Endodermal cell (in vitro differentiated cells): ENCODE data around the gene TLL1. TPM values are rescaled to one million over a fixed set of nuclear protein-coding genes. Genes with fewer than 3 reads are reported as not detected.

Experiments used
- DNase-seq: peaks from one replicate; pipeline ENCODE4 v3.0.0-alpha.2; 2017
- H3K27ac ChIP-seq: 2 replicates; pipeline ENCODE4 v1.5.1; 2013; ENCODE audit warnings: mild to moderate bottlenecking, low read depth, low read length, moderate library complexity
- H3K27me3 ChIP-seq: 2 replicates; pipeline ENCODE4 v1.6.1; 2013; ENCODE audit warnings: mild to moderate bottlenecking, low read length, moderate library complexity; ENCODE audit not compliant: insufficient read depth, control insufficient read depth, poor library complexity, severe bottlenecking
- H3K36me3 ChIP-seq: 2 replicates; pipeline ENCODE4 v1.7.0; 2013; ENCODE audit warnings: mild to moderate bottlenecking, low read length, moderate library complexity; ENCODE audit not compliant: control insufficient read depth, insufficient read depth
- H3K4me1 ChIP-seq: one replicate; pipeline ENCODE4 v1.7.0; 2013; ENCODE audit warnings: low read length; ENCODE audit not compliant: control insufficient read depth, insufficient read depth
- H3K4me3 ChIP-seq: 2 replicates; pipeline ENCODE4 v1.5.1; 2013; ENCODE audit warnings: mild to moderate bottlenecking, low read length, moderate library complexity
- H3K9ac ChIP-seq: 2 replicates; pipeline ENCODE4 v1.6.1; 2013; ENCODE audit warnings: mild to moderate bottlenecking, low read length, moderate library complexity; ENCODE audit not compliant: poor library complexity, severe bottlenecking; ENCODE audit errors: extremely low read depth
- H3K9me3 ChIP-seq: 2 replicates; pipeline ENCODE4 v1.6.1; 2013; ENCODE audit warnings: mild to moderate bottlenecking, low read length, moderate library complexity; ENCODE audit not compliant: control insufficient read depth
- H3K27ac Mint-ChIP-seq: 2 replicates; pipeline ENCODE4 v1.8.0; 2020; ENCODE audit warnings: mixed read lengths
- H3K27me3 Mint-ChIP-seq: 2 replicates; pipeline ENCODE4 v1.8.0; 2021; ENCODE audit warnings: mild to moderate bottlenecking, mixed read lengths; ENCODE audit not compliant: insufficient read depth
- H3K36me3 Mint-ChIP-seq: 2 replicates; pipeline ENCODE4 v1.8.0; 2020; ENCODE audit warnings: low read depth, mixed read lengths
- H3K4me1 Mint-ChIP-seq: 2 replicates; pipeline ENCODE4 v1.8.0; 2020; ENCODE audit warnings: mixed read lengths
- H3K4me3 Mint-ChIP-seq: 2 replicates; pipeline ENCODE4 v1.8.0; 2020; ENCODE audit warnings: mild to moderate bottlenecking, moderate library complexity, mixed read lengths
- H3K9me3 Mint-ChIP-seq: 2 replicates; pipeline ENCODE4 v1.8.0; 2020; ENCODE audit warnings: mild to moderate bottlenecking, mixed read lengths
- CTCF ChIP-seq: fragments of 200-600 bp; sonication (generic); conservative IDR thresholded peaks from 2 replicates; pipeline ENCODE4 v1.5.0; 2021; ENCODE audit warnings: antibody characterized with exemption, mild to moderate bottlenecking
- WGBS, 2 experiments: methylation state at CpG; one replicate each; pipeline versions ENCODE4 v1.1.5 to v1.1.7; 2013; ENCODE audit warnings: missing lambda C conversion rate in 2 of 2, mixed read lengths in 1 of 2; ENCODE audit not compliant: insufficient coverage in 1 of 2, insufficient read length in 1 of 2; 5-methylcytosine and 5-hydroxymethylcytosine counted together
- total RNA-seq, 2 donors: library from RNA; stranded (reverse); fragmentation: NEBNext Ultra II Directional in 1 of 2; extraction: Animal tissue kit (Norgen Biotek cat#: 25700) in 1 of 2; gene quantifications; 2 replicates in 1 of 2; 3 replicates in 1 of 2; pipeline ENCODE4 v1.2.1, GENCODE V29; 2021

Gene TLL1
- total RNA-seq, 2 donors from 2014 or later: 0.18 to 3.8 TPM

- 82 to 84% methylated on average over 3 of the region's 3 CpGs for WGBS, 2 experiments
Measured at GRCh38 chr4:166091146-166091545, 218.1 kb downstream of the TLL1 start.

GRCh38 chr4:166091912-166092510 lies 219.0 kb downstream of the TLL1 start:
- Mint-ChIP-seq H3K4me1 (no peaks in the 10 kb centered on the region), H3K27me3 (no peaks in the 10 kb centered on the region), H3K27ac (no peak overlapping the region), H3K9me3 (no peaks in the 10 kb centered on the region), H3K36me3 (no peaks in the 10 kb centered on the region), H3K4me3 (no peak overlapping the region)
- no peak for DNase-seq
- Histone ChIP-seq H3K9me3 (no peaks in the 10 kb centered on the region), H3K4me1 (no peaks in the 10 kb centered on the region), H3K9ac (no peak overlapping the region), H3K4me3 (no peak overlapping the region), H3K27ac (no peak overlapping the region), H3K27me3 (no peaks in the 10 kb centered on the region), H3K36me3 (no peaks in the 10 kb centered on the region)
- peak; percentile 90 for TF ChIP-seq CTCF
- 0% methylated on average over 2 of the region's 2 CpGs; no CpG with 5 or more reads in 1 of the 2 experiments for WGBS, 2 experiments

More at GRCh38 chr4:166091146-166091545, 218.1 kb downstream of the TLL1 start:
- Mint-ChIP-seq H3K27me3 (no peaks in the 10 kb centered on the region), H3K27ac (no peak overlapping the region), H3K4me1 (no peaks in the 10 kb centered on the region), H3K9me3 (no peaks in the 10 kb centered on the region), H3K4me3 (no peak overlapping the region), H3K36me3 (no peaks in the 10 kb centered on the region)
- no peak for DNase-seq
- no peaks in the 10 kb centered on the region for H3K36me3 ChIP-seq
- H3K27me3 ChIP-seq: no peaks in the 10 kb centered on the region
- H3K9me3 ChIP-seq: no peaks in the 10 kb centered on the region
- H3K4me3 ChIP-seq: no peak overlapping the region
- TF ChIP-seq CTCF: peak; percentile 23
- no peaks in the 10 kb centered on the region for H3K4me1 ChIP-seq
- no peak overlapping the region for H3K27ac ChIP-seq
- no peak overlapping the region for H3K9ac ChIP-seq

GRCh38 chr4:166092797-166093290 lies 219.8 kb downstream of the TLL1 start:
- no peak for DNase-seq
- Mint-ChIP-seq H3K36me3 (no peaks in the 10 kb centered on the region), H3K27ac (peak overlapping the region; percentile 41), H3K4me1 (no peaks in the 10 kb centered on the region), H3K4me3 (no peak overlapping the region), H3K9me3 (no peaks in the 10 kb centered on the region), H3K27me3 (no peaks in the 10 kb centered on the region)
- WGBS, 2 experiments: 63 to 90% methylated on average over 1 to 7 of the region's 7 CpGs
- Histone ChIP-seq H3K4me1 (no peaks in the 10 kb centered on the region), H3K9ac (no peak overlapping the region), H3K4me3 (no peak overlapping the region), H3K36me3 (no peaks in the 10 kb centered on the region), H3K27ac (no peak overlapping the region), H3K27me3 (no peaks in the 10 kb centered on the region), H3K9me3 (no peaks in the 10 kb centered on the region)
- TF ChIP-seq CTCF: no peak
